MM.1S (cell line): ENCODE results near the gene CUL2.

Experiments
- DNase-seq: peaks from one replicate; pipeline ENCODE4 v3.0.0-alpha.2; 2015
- H2AFZ ChIP-seq: fragments of 300-600 bp; sonication (generic); 2 replicates; pipeline ENCODE4 v1.6.0; 2016; ENCODE audit warnings: antibody characterized with exemption, low read length
- H3F3A ChIP-seq: fragments of 300-600 bp; sonication (generic); 2 replicates; pipeline ENCODE4 v1.6.1; 2016; ENCODE audit warnings: mild to moderate bottlenecking, antibody characterized with exemption, low read length, moderate library complexity, mixed read lengths; ENCODE audit not compliant: insufficient read depth
- H3K27ac ChIP-seq: fragments of 300-600 bp; sonication (generic); 2 replicates; pipeline ENCODE4 v1.5.1; 2016; ENCODE audit warnings: mild to moderate bottlenecking, low read length
- H3K27me3 ChIP-seq: fragments of 300-600 bp; sonication (generic); replicated peaks from 2 replicates; pipeline ENCODE4 v1.6.0; 2016; ENCODE audit warnings: low read length; ENCODE audit not compliant: insufficient read depth
- H3K36me3 ChIP-seq: fragments of 300-600 bp; sonication (generic); replicated peaks from 2 replicates; pipeline ENCODE4 v1.6.1; 2016; ENCODE audit warnings: mild to moderate bottlenecking, low read length, mixed read lengths; ENCODE audit not compliant: insufficient read depth
- H3K4me1 ChIP-seq: fragments of 300-600 bp; sonication (generic); 2 replicates; pipeline ENCODE4 v1.6.1; 2016; ENCODE audit warnings: low read length, mixed read lengths
- H3K4me2 ChIP-seq: fragments of 300-600 bp; sonication (generic); 2 replicates; pipeline ENCODE4 v1.6.0; 2016; ENCODE audit warnings: low read depth, low read length
- H3K4me3 ChIP-seq: fragments of 300-600 bp; sonication (generic); 2 replicates; pipeline ENCODE4 v1.5.1; 2016; ENCODE audit warnings: low read length, mixed read lengths
- H3K79me2 ChIP-seq: fragments of 300-600 bp; sonication (generic); 2 replicates; pipeline ENCODE4 v1.6.1; 2016; ENCODE audit warnings: mixed run types, low read length, mixed read lengths
- H3K9ac ChIP-seq: fragments of 300-600 bp; sonication (generic); 2 replicates; pipeline ENCODE4 v1.6.1; 2016; ENCODE audit warnings: low read length, mixed read lengths
- H3K9me2 ChIP-seq: fragments of 300-600 bp; sonication (generic); replicated peaks from 2 replicates; pipeline ENCODE4 v1.6.1; 2016; ENCODE audit warnings: mild to moderate bottlenecking, low read length, mixed read lengths; ENCODE audit not compliant: insufficient read depth
- H3K9me3 ChIP-seq: fragments of 300-600 bp; sonication (generic); replicated peaks from 2 replicates; pipeline ENCODE4 v1.6.1; 2016; ENCODE audit warnings: mild to moderate bottlenecking, low read length, mixed read lengths; ENCODE audit not compliant: insufficient read depth
- H4K20me1 ChIP-seq: fragments of 300-600 bp; sonication (generic); 2 replicates; pipeline ENCODE4 v1.6.1; 2016; ENCODE audit warnings: mild to moderate bottlenecking, low read length, moderate library complexity, mixed read lengths; ENCODE audit not compliant: insufficient read depth
- EZH2 ChIP-seq: fragments of 300-600 bp; sonication (generic); optimal IDR thresholded peaks from 2 replicates; pipeline ENCODE3; 2017; ENCODE audit warnings: low read depth, mild to moderate bottlenecking, antibody characterized with exemption, low read length, mixed read lengths
- EZH2phosphoT487 ChIP-seq: fragments of 300-600 bp; sonication (generic); IDR thresholded peaks from 2 replicates; pipeline ENCODE4 v1.6.1; 2018; ENCODE audit warnings: antibody characterized with exemption, low read length
- TF ChIP-seq, protein P1 (sequence below): fragments of 300-600 bp; sonication (generic); IDR thresholded peaks from 2 replicates; pipeline ENCODE4 v1.5.1; 2016; ENCODE audit warnings: antibody characterized with exemption, low read length, mixed read lengths

Gene CUL2

DNA sequence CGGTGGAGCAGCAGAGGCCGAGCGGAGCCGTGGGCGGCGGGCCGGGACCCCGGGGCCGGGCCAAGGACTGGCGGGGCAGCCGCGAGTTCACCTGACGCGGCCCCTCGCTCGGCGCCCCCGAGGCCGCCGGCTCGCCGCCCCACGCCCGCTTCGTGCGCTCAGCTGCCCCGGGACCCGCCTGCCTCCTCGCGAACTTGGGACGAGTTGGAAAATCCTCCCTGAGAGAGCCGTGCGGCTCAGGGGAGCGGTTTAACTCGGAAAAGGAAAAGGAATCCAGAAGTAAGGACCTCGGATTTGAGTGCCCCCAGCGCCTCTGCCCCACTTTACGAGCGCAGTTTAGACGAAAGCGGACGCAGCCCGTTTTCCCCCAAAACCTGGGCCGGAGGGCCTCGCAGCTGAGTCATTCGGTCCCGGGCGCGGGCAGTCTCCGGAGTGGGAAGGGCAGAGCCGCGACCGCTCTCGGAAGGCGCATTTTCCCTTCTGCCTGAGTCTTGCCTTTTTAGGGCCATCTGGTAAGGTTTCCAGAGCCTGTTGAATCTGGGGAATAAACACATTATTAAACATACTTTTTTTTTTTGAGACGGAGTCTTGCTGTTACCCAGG is 37.2 kb upstream of the CUL2 start:
- Histone ChIP-seq H3K79me2 (peaks cover 12% of the 10 kb centered on the region), H4K20me1 (no peaks in the 10 kb centered on the region), H3K9me3 (no peaks in the 10 kb centered on the region), H3K4me2 (peak overlapping the region; percentile 73), H2AFZ (peak overlapping the region; percentile 64), H3K36me3 (no peaks in the 10 kb centered on the region), H3F3A (peaks cover 9% of the 10 kb centered on the region), H3K27me3 (no peaks in the 10 kb centered on the region), H3K9me2 (no peaks in the 10 kb centered on the region), H3K9ac (peak overlapping the region; percentile 99), H3K4me1 (peaks cover 15% of the 10 kb centered on the region), H3K4me3 (peak overlapping the region; percentile 96), H3K27ac (peak overlapping the region; percentile 97)
- DNase-seq = peak; percentile 53
- TF ChIP-seq, protein P1, sequence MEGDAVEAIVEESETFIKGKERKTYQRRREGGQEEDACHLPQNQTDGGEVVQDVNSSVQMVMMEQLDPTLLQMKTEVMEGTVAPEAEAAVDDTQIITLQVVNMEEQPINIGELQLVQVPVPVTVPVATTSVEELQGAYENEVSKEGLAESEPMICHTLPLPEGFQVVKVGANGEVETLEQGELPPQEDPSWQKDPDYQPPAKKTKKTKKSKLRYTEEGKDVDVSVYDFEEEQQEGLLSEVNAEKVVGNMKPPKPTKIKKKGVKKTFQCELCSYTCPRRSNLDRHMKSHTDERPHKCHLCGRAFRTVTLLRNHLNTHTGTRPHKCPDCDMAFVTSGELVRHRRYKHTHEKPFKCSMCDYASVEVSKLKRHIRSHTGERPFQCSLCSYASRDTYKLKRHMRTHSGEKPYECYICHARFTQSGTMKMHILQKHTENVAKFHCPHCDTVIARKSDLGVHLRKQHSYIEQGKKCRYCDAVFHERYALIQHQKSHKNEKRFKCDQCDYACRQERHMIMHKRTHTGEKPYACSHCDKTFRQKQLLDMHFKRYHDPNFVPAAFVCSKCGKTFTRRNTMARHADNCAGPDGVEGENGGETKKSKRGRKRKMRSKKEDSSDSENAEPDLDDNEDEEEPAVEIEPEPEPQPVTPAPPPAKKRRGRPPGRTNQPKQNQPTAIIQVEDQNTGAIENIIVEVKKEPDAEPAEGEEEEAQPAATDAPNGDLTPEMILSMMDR = no peak
- TF ChIP-seq EZH2phosphoT487 = no peak
- no peak for TF ChIP-seq EZH2

DNA sequence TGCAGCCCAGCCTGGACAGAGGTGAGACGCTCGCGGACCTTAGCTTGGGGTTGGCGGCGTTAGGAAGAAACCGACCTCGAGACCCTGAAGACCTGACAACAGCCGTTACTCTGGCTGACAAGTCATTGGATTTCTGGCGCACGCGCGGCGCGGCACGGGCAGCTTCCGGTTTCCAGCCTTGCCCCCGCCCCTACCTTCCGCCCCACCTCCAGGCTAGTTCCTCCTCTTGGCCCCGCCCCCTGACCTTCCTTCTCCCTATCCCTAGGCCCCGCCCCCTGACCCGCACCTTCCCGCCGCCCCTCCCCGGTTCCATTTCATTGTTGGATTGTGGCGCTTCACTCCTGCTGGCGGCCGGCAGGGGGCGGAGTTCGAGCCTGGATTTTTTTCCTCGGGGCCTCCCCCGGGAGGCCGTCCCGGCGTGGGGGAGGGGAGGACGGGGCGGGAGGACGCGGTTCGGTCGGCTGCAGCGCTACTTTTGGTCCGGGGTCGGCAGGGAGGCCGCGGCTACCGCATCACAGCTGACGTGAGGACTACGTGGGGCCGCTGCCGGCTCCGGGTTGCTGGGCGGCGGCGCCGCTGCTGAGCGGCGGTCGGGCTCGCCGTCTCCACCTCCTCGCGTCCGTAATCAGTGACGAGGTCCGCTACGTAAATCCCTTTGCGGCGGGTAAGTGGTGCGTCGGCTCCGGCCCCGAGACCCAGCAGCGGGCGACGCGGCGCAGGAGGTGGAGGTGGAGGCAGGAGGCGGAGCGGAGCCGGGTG is 36.6 kb upstream of the CUL2 start, which contains the start of gene CREM:
Gene CREM, plus strand, starts transcription at position 317 of the 759 bp plus-strand sequence. CDS start 10,990 bp downstream, outside the sequence.
- Histone ChIP-seq H3K9ac (peak within 1 kb of the TSS; percentile 99), H3K9me3 (no peaks in the 10 kb centered on the region), H3F3A (peaks cover 9% of the 10 kb centered on the region), H3K27ac (peak within 1 kb of the TSS; percentile 97), H3K4me3 (peak within 1 kb of the TSS; percentile 96), H3K36me3 (no peaks in the 10 kb centered on the region), H3K9me2 (no peaks in the 10 kb centered on the region), H3K79me2 (peaks cover 12% of the 10 kb centered on the region), H3K4me2 (peak within 1 kb of the TSS; percentile 73), H4K20me1 (no peaks in the 10 kb centered on the region), H3K4me1 (peaks cover 12% of the 10 kb centered on the region), H3K27me3 (no peaks in the 10 kb centered on the region), H2AFZ (peak within 1 kb of the TSS; percentile 64)
- TF ChIP-seq EZH2 = no peak
- TF ChIP-seq, protein P1 = peak; percentile 71
- DNase-seq = peak; percentile 96

DNA sequence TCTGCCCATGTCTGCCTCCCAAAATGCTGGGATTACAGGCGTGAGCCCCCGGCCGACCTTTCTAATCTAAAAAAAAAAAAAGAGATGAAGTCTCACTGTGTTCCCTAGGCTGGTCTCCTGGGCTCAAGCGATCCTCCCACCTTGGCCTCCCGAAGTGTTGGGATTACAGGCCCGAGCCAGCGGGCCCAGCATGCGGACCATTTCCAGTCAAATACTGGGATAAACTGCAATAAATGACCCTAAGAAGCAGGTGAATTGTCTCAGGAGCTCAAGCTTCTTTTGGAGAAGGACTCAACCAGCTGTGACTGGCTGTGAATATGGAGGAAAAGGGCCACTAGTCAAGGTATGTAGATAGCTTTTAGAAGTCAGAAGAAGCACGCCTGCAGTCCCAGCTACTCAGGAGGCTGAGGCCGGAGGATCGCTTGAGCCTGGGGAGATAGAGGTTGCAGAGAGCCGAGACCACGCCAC is 36.0 kb upstream of the CUL2 start:
- H3K36me3 ChIP-seq = no peaks in the 10 kb centered on the region
- H3K4me2 ChIP-seq = peak overlapping the region; percentile 52; the same call in 1 of the 2 replicates
- H3K9ac ChIP-seq = peak overlapping the region; percentile 99
- H3K9me3 ChIP-seq = no peaks in the 10 kb centered on the region
- H3K27ac ChIP-seq = peak overlapping the region; percentile 97; the same call in 1 of the 2 replicates
- H3K9me2 ChIP-seq = no peaks in the 10 kb centered on the region
- H3K4me3 ChIP-seq = peak overlapping the region; percentile 55
- H3K79me2 ChIP-seq = peaks cover 10% of the 10 kb centered on the region
- H3F3A ChIP-seq = peaks cover 9% of the 10 kb centered on the region
- H3K4me1 ChIP-seq = peaks cover 7% of the 10 kb centered on the region; the same call in 1 of the 2 replicates
- H4K20me1 ChIP-seq = no peaks in the 10 kb centered on the region
- no peak for TF ChIP-seq EZH2phosphoT487
- TF ChIP-seq, protein P1 = no peak
- H2AFZ ChIP-seq = peak overlapping the region; percentile 59
- no peak for DNase-seq
- H3K27me3 ChIP-seq = no peaks in the 10 kb centered on the region
